Osteoblast (primary cell): ENCODE data around the gene ERMARD. TPM values are rescaled to one million over a fixed set of nuclear protein-coding genes. Genes with fewer than 3 reads are reported as not detected.

Source experiments
- DNase-seq: peaks from one replicate; pipeline ENCODE4 v3.0.0; 2011; ENCODE audit warnings: low spot score, mixed read lengths; ENCODE audit not compliant: insufficient read length; ENCODE audit errors: missing footprints
- H2AFZ ChIP-seq: 2 replicates; pipeline ENCODE4 v1.6.0; 2011; ENCODE audit warnings: mild to moderate bottlenecking, low read length
- H3K27ac ChIP-seq: 2 replicates; pipeline ENCODE4 v1.5.1; 2011; ENCODE audit warnings: mild to moderate bottlenecking, low read depth, low read length, moderate library complexity
- H3K27me3 ChIP-seq: 2 replicates; pipeline ENCODE4 v1.6.0; 2012; ENCODE audit warnings: mild to moderate bottlenecking, control low read depth, inconsistent platforms, low read length, moderate library complexity; ENCODE audit not compliant: insufficient read depth
- H3K36me3 ChIP-seq: 2 replicates; pipeline ENCODE4 v1.5.1; 2011; ENCODE audit warnings: mild to moderate bottlenecking, low read length, control low read depth, moderate library complexity; ENCODE audit not compliant: insufficient read depth
- H3K4me1 ChIP-seq: 2 replicates; pipeline ENCODE4 v1.5.1; 2011; ENCODE audit warnings: mild to moderate bottlenecking, low read length, control low read depth, moderate library complexity; ENCODE audit not compliant: insufficient read depth
- H3K4me2 ChIP-seq: 2 replicates; pipeline ENCODE4 v1.6.0; 2011; ENCODE audit warnings: mild to moderate bottlenecking, low read length; ENCODE audit not compliant: insufficient read depth
- H3K4me3 ChIP-seq: fragments of 200-600 bp; sonication (generic); 3 replicates; pipeline ENCODE4 v1.5.1; 2012; ENCODE audit warnings: mild to moderate bottlenecking, low read length, inconsistent platforms; ENCODE audit not compliant: insufficient read depth
- H3K79me2 ChIP-seq: 2 replicates; pipeline ENCODE4 v1.6.0; 2012; ENCODE audit warnings: mild to moderate bottlenecking, low read length, control low read depth, inconsistent platforms; ENCODE audit not compliant: insufficient read depth
- H3K9me3 ChIP-seq: 2 replicates; pipeline ENCODE4 v1.5.1; 2011; ENCODE audit warnings: low read depth, low read length, control low read depth
- H4K20me1 ChIP-seq: 2 replicates; pipeline ENCODE4 v1.6.0; 2012; ENCODE audit warnings: mild to moderate bottlenecking, low read length, control low read depth; ENCODE audit not compliant: insufficient read depth
- CTCF ChIP-seq: IDR thresholded peaks from 2 replicates; pipeline ENCODE4 v1.5.1; 2011; ENCODE audit warnings: mild to moderate bottlenecking, low read depth, low read length, moderate library complexity; ENCODE audit errors: extremely low read depth
- total RNA-seq: library from RNA; depleted of rRNA; stranded (reverse); fragments of >200 nt; gene quantifications from 2 replicates; pipeline ENCODE4 v1.2.3, GENCODE V29; 2012

ERMARD gene
- total RNA-seq, 1 donor = 21.4 TPM

- Histone ChIP-seq H3K36me3 (no peaks in the 10 kb centered on the region), H3K4me2 (no peak overlapping the region), H3K4me3 (no peak overlapping the region), H3K27ac (no peak overlapping the region), H4K20me1 (peaks cover 2% of the 10 kb centered on the region), H2AFZ (no peak overlapping the region), H3K9me3 (no peaks in the 10 kb centered on the region), H3K27me3 (peaks cover 3% of the 10 kb centered on the region), H3K4me1 (no peaks in the 10 kb centered on the region), H3K79me2 (no peaks in the 10 kb centered on the region)
- no peak for TF ChIP-seq CTCF
- DNase-seq = no peak
Observed at GRCh38 chr6:169828176-169828575, 76.8 kb downstream of the ERMARD start.

DNA sequence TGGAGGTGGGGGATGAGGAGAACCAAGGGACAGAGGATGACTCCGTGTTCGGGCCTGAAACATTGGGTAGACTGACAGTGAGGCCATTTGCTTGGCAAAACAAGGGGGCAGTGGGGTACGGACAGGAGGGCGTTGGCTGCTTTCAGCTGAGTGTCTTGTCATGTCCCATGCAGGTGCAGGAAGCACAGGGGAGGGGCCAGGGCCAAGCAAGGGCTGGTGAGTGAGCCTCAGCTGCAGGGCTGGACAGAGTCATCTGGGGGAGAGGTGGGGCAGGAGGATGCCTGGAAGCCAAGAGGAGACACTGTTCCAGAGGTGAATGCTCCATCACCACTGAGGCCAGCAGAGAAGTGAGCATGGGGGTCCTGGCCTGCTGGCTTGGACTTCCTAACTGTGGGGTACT lies 78.4 kb downstream of the ERMARD start:
- Histone ChIP-seq H3K27me3 (peaks cover 3% of the 10 kb centered on the region), H3K27ac (no peak overlapping the region), H3K4me2 (no peak overlapping the region), H4K20me1 (peaks cover 2% of the 10 kb centered on the region), H2AFZ (no peak overlapping the region), H3K79me2 (no peaks in the 10 kb centered on the region), H3K9me3 (no peaks in the 10 kb centered on the region), H3K4me3 (no peak overlapping the region), H3K36me3 (no peaks in the 10 kb centered on the region), H3K4me1 (no peaks in the 10 kb centered on the region)
- DNase-seq = no peak
- no peak for TF ChIP-seq CTCF

DNA sequence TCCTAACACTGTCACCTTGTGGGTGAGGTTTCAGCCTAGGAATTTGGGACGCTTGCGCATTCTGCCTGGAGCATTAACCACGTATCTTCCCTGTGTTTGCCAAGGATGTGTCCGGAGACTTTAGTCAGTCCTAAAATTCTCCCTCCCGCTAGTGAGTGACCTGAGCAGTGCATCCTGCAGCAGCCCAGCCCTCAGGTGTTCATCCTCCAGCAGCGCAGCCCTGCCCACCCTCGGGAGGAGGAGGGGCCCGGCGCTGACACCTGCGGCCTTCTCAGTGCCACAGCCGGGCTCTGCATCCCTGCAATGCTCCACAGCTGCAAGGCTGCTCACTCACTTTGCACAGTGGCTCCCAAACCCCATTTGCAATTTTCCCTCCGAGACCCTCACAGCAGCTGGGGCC lies 79.5 kb downstream of the ERMARD start:
- peak; percentile 65 for DNase-seq
- Histone ChIP-seq H3K4me1 (no peaks in the 10 kb centered on the region), H4K20me1 (peaks cover 2% of the 10 kb centered on the region), H3K27me3 (peaks cover 3% of the 10 kb centered on the region), H2AFZ (no peak overlapping the region), H3K36me3 (no peaks in the 10 kb centered on the region), H3K9me3 (no peaks in the 10 kb centered on the region), H3K4me3 (no peak overlapping the region), H3K4me2 (no peak overlapping the region), H3K27ac (no peak overlapping the region), H3K79me2 (no peaks in the 10 kb centered on the region)
- TF ChIP-seq CTCF = no peak

Other genes starting within 250 kb of the ERMARD start
- 23.9 and 29.8 TPM in 2 replicates for gene WDR27, start 49.6 kb upstream of the ERMARD start, total RNA-seq
- gene C6orf120, start 49.5 kb upstream of the ERMARD start, total RNA-seq = 53.0 and 54.3 TPM in 2 replicates
- gene PHF10, start 27.1 kb upstream of the ERMARD start, total RNA-seq = 14.7 and 21.0 TPM in 2 replicates
- 1.8 and 2.2 TPM in 2 replicates for gene DYNLT2, start 50 bp upstream of the ERMARD start, total RNA-seq